HCT116 (cell line): ENCODE data around the gene CNTN4. TPM values are rescaled to one million over a fixed set of nuclear protein-coding genes. Genes with fewer than 3 reads are reported as not detected.

ENCODE experiments used
- ATAC-seq: fragments of 200-7000 bp; cut with Tn5 transposase; 2 replicates; pipeline ENCODE4 v1.9.1; 2020; ENCODE audit warnings: mild to moderate bottlenecking, moderate library complexity
- BruUV-seq: library from RNA; stranded (reverse); fragments of 400-500 nt; replicated peaks from 2 replicates; lab custom pipeline; 2021; lab: Mats Ljungman, UMichigan
- CTCF ChIA-PET: fragments of 300-600 bp; sonication (Branson Sonifier 250); formaldehyde crosslinking; loops from one replicate; lab custom pipeline; 2021; ENCODE audit warnings: antibody characterized with exemption; lab: Charles Lee
- POLR2A ChIA-PET: fragments of 300-600, 350-600 bp; sonication (Branson Sonifier 250); formaldehyde crosslinking; loops from one replicate; lab custom pipeline; 2021; ENCODE audit warnings: antibody characterized with exemption; lab: Charles Lee
- RAD21 ChIA-PET, 2 experiments: fragments of 300-600 bp; sonication (Branson Sonifier 250); formaldehyde crosslinking; loops; one replicate each; lab custom pipeline; 2023; ENCODE audit warnings: low total read pairs in 2 of 2; ENCODE audit not compliant: uncharacterized antibody in 2 of 2, unreplicated experiment in 2 of 2, low non-redundant PET in 1 of 2; lab: Charles Lee
- DNase-seq: peaks from one replicate; pipeline ENCODE4 v3.0.0-alpha.2; 2010; ENCODE audit warnings: low read depth, low spot score
- H2AFZ ChIP-seq: fragments of 200-600 bp; shearing (Covaris generic), sonication (generic); 2 replicates; pipeline ENCODE4 v1.6.1; 2017; ENCODE audit warnings: low read depth, mixed run types, mixed read lengths, antibody characterized with exemption, low read length; ENCODE audit not compliant: poor library complexity, severe bottlenecking
- H3K27ac ChIP-seq: 2 replicates; pipeline ENCODE4 v1.5.1; 2012; ENCODE audit warnings: low read depth, low read length
- H3K27me3 ChIP-seq: fragments of 200-600 bp; sonication (generic); 2 replicates; pipeline ENCODE4 v1.6.1; 2016; ENCODE audit warnings: mixed run types, low read length, mixed read lengths; ENCODE audit not compliant: insufficient read depth
- H3K36me3 ChIP-seq, 2 experiments: fragments of 200-500 bp in 1 of 2; fragments of 200-600 bp in 1 of 2; sonication (Bioruptor generic) in 1 of 2; sonication (generic) in 1 of 2; 2 replicates each; pipeline versions ENCODE4 v1.5.1 to v1.6.1; 2014 to 2016; ENCODE audit warnings: low read length in 2 of 2, inconsistent platforms in 1 of 2, mixed read lengths in 1 of 2, mixed run types in 1 of 2; ENCODE audit not compliant: insufficient read depth in 2 of 2, control insufficient read depth in 1 of 2
- H3K4me1 ChIP-seq, 2 experiments: fragments of 200-600 bp in 1 of 2; sonication (generic) in 1 of 2; 2 replicates each; pipeline versions ENCODE4 v1.5.1 to v1.6.1; 2012 to 2017; ENCODE audit warnings: low read length in 2 of 2, inconsistent platforms in 1 of 2, mild to moderate bottlenecking in 1 of 2, mixed read lengths in 1 of 2, mixed run types in 1 of 2, moderate library complexity in 1 of 2; ENCODE audit not compliant: insufficient read depth in 2 of 2, control insufficient read depth in 1 of 2
- H3K4me2 ChIP-seq: fragments of 200-600 bp; sonication (generic); 2 replicates; pipeline ENCODE4 v1.6.1; 2017; ENCODE audit warnings: mixed run types, low read length, mixed read lengths
- H3K4me3 ChIP-seq, 2 experiments: fragments of 200-600 bp in 1 of 2; sonication (generic) in 1 of 2; replicated peaks in 1 of 2; 2 replicates each; pipeline ENCODE4 v1.5.1; 2011 to 2016; ENCODE audit warnings: low read length in 2 of 2, control low read depth in 1 of 2, low read depth in 1 of 2, mild to moderate bottlenecking in 1 of 2, mixed read lengths in 1 of 2, mixed run types in 1 of 2
- H3K79me2 ChIP-seq: fragments of 200-600 bp; sonication (generic); 2 replicates; pipeline ENCODE4 v1.6.1; 2017; ENCODE audit warnings: mild to moderate bottlenecking, mixed run types, low read length, moderate library complexity, mixed read lengths; ENCODE audit not compliant: insufficient read depth
- H3K9ac ChIP-seq: fragments of 200-600 bp; sonication (generic); 2 replicates; pipeline ENCODE4 v1.6.1; 2016; ENCODE audit warnings: low read length, mixed read lengths
- H3K9me2 ChIP-seq: fragments of 200-600 bp; sonication (generic), shearing (Covaris generic); 2 replicates; pipeline ENCODE4 v1.6.1; 2017; ENCODE audit warnings: mixed run types, mild to moderate bottlenecking, moderate library complexity; ENCODE audit not compliant: insufficient read depth
- H3K9me3 ChIP-seq, 2 experiments: fragments of 200-500 bp in 1 of 2; fragments of 200-600 bp in 1 of 2; sonication (Bioruptor generic) in 1 of 2; sonication (generic) in 1 of 2; 2 replicates each; pipeline ENCODE4 v1.6.1; 2014 to 2017; ENCODE audit warnings: low read length in 2 of 2, mixed read lengths in 2 of 2, inconsistent platforms in 1 of 2, low read depth in 1 of 2, mild to moderate bottlenecking in 1 of 2, mixed run types in 1 of 2, moderate library complexity in 1 of 2; ENCODE audit not compliant: control insufficient read depth in 1 of 2, insufficient read depth in 1 of 2
- H4K20me1 ChIP-seq: fragments of 200-600 bp; sonication (generic), shearing (Covaris generic); 2 replicates; pipeline ENCODE4 v1.6.1; 2017; ENCODE audit warnings: mixed run types, mild to moderate bottlenecking, moderate library complexity; ENCODE audit not compliant: insufficient read depth
- ATF3 ChIP-seq: IDR thresholded peaks from 2 replicates; pipeline ENCODE4 v1.6.1; 2012
- CBX3 ChIP-seq: IDR thresholded peaks from 2 replicates; pipeline ENCODE4 v1.6.1; 2012; ENCODE audit warnings: low read depth
- CEBPB ChIP-seq: IDR thresholded peaks from 2 replicates; pipeline ENCODE4 v1.6.1; 2012; ENCODE audit warnings: low read depth
- EGR1 ChIP-seq: IDR thresholded peaks from 2 replicates; pipeline ENCODE4 v1.6.1; 2012; ENCODE audit warnings: low read depth
- EZH2phosphoT487 ChIP-seq: fragments of 200-600 bp; IDR thresholded peaks from 2 replicates; pipeline ENCODE4 v1.6.1; 2018; ENCODE audit warnings: antibody characterized with exemption, borderline replicate concordance
- MAX ChIP-seq: IDR thresholded peaks from 2 replicates; pipeline ENCODE4 v1.6.1; 2012
- POLR2A ChIP-seq: IDR thresholded peaks from 2 replicates; pipeline ENCODE4 v1.7.0; 2011; ENCODE audit warnings: borderline replicate concordance; ENCODE audit not compliant: insufficient read depth, insufficient read length; ENCODE audit errors: extremely low read depth
- RAD21 ChIP-seq: IDR thresholded peaks from 2 replicates; pipeline ENCODE4 v1.6.1; 2012; ENCODE audit warnings: low read depth, mild to moderate bottlenecking
- SIN3A ChIP-seq: IDR thresholded peaks from 2 replicates; pipeline ENCODE4 v1.6.1; 2012; ENCODE audit warnings: low read depth
- ZBTB33 ChIP-seq: IDR thresholded peaks from 2 replicates; pipeline ENCODE4 v1.6.1; 2011; ENCODE audit warnings: mild to moderate bottlenecking, low read length, moderate library complexity; ENCODE audit not compliant: insufficient replicate concordance; ENCODE audit errors: extremely low read depth
- intact Hi-C: fragments of 100-400 bp; cut with micrococcal nuclease; formaldehyde crosslinking; loops from 2 replicates; pipeline ENCODE4 v1.10.0; 2022
- total RNA-seq: library from RNA; stranded (reverse); gene quantifications from one replicate; pipeline ENCODE4 v1.2.1, GENCODE V29; 2021; ENCODE audit not compliant: unreplicated experiment
- TF ChIP-seq, protein P1 (sequence below): IDR thresholded peaks from 2 replicates; pipeline ENCODE4 v1.6.1; 2012; ENCODE audit warnings: low read depth
- TF ChIP-seq, protein P2 (sequence below), 3 experiments: fragments of 200-600 bp in 1 of 3; sonication (generic) in 1 of 3; IDR thresholded peaks in 2 of 3; conservative IDR thresholded peaks in 1 of 3; 2 replicates each; pipeline ENCODE4 v1.5.1; 2012 to 2017; ENCODE audit warnings: low read depth in 2 of 3, low read length in 2 of 3, antibody characterized with exemption in 1 of 3, borderline replicate concordance in 1 of 3, control low read depth in 1 of 3, mild to moderate bottlenecking in 1 of 3, mixed read lengths in 1 of 3, mixed run types in 1 of 3, moderate library complexity in 1 of 3; ENCODE audit not compliant: insufficient read depth in 1 of 3

CNTN4 gene
- total RNA-seq, 1 experiment from 2014 or later = not detected

- Histone ChIP-seq H3K79me2 (no peaks in the 10 kb centered on the region), H3K27me3 (no peaks in the 10 kb centered on the region), H3K9me2 (no peaks in the 10 kb centered on the region), H3K4me3 (no peak overlapping the region), H3K9ac (no peak overlapping the region), H3K4me2 (no peak overlapping the region), H3K27ac (no peak overlapping the region), H3K9me3 (peaks cover 10 to 13% of the 10 kb centered on the region in 2 experiments; a peak in 2 of 4 replicates), H2AFZ (no peak overlapping the region), H3K36me3 (no peaks in the 10 kb centered on the region), H4K20me1 (no peaks in the 10 kb centered on the region), H3K4me1 (no peaks in the 10 kb centered on the region)
- ATAC-seq (no peak), DNase-seq (no peak)
- ChIA-PET RAD21 (no interaction called here), POLR2A (no interaction called here), CTCF (no interaction called here)
- intact Hi-C loops = no loop called here
- TF ChIP-seq EGR1 (no peak), RAD21 (no peak), CEBPB (no peak), MAX (no peak), EZH2phosphoT487 (no peak), ZBTB33 (no peak), SIN3A (no peak), POLR2A (no peak), CBX3 (no peak), ATF3 (no peak)
- TF ChIP-seq, protein P1, sequence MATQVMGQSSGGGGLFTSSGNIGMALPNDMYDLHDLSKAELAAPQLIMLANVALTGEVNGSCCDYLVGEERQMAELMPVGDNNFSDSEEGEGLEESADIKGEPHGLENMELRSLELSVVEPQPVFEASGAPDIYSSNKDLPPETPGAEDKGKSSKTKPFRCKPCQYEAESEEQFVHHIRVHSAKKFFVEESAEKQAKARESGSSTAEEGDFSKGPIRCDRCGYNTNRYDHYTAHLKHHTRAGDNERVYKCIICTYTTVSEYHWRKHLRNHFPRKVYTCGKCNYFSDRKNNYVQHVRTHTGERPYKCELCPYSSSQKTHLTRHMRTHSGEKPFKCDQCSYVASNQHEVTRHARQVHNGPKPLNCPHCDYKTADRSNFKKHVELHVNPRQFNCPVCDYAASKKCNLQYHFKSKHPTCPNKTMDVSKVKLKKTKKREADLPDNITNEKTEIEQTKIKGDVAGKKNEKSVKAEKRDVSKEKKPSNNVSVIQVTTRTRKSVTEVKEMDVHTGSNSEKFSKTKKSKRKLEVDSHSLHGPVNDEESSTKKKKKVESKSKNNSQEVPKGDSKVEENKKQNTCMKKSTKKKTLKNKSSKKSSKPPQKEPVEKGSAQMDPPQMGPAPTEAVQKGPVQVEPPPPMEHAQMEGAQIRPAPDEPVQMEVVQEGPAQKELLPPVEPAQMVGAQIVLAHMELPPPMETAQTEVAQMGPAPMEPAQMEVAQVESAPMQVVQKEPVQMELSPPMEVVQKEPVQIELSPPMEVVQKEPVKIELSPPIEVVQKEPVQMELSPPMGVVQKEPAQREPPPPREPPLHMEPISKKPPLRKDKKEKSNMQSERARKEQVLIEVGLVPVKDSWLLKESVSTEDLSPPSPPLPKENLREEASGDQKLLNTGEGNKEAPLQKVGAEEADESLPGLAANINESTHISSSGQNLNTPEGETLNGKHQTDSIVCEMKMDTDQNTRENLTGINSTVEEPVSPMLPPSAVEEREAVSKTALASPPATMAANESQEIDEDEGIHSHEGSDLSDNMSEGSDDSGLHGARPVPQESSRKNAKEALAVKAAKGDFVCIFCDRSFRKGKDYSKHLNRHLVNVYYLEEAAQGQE = no peak
- TF ChIP-seq, protein P2, sequence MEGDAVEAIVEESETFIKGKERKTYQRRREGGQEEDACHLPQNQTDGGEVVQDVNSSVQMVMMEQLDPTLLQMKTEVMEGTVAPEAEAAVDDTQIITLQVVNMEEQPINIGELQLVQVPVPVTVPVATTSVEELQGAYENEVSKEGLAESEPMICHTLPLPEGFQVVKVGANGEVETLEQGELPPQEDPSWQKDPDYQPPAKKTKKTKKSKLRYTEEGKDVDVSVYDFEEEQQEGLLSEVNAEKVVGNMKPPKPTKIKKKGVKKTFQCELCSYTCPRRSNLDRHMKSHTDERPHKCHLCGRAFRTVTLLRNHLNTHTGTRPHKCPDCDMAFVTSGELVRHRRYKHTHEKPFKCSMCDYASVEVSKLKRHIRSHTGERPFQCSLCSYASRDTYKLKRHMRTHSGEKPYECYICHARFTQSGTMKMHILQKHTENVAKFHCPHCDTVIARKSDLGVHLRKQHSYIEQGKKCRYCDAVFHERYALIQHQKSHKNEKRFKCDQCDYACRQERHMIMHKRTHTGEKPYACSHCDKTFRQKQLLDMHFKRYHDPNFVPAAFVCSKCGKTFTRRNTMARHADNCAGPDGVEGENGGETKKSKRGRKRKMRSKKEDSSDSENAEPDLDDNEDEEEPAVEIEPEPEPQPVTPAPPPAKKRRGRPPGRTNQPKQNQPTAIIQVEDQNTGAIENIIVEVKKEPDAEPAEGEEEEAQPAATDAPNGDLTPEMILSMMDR (IDR thresholded peaks at IDR 0.05 in 2 of 3, conservative IDR thresholded peaks at IDR 0.05 in 1 of 3; ENCODE audit: borderline replicate concordance in 1 of 3, insufficient read depth in 1 of 3, low read depth in 2 of 3, low read length in 2 of 3) = no peak
- BruUV-seq = no TSS peak
Measured at GRCh38 chr3:2823031-2823430, 724.4 kb downstream of the CNTN4 start.
